ENCODE results near the gene HNRNPLL.

DNA sequence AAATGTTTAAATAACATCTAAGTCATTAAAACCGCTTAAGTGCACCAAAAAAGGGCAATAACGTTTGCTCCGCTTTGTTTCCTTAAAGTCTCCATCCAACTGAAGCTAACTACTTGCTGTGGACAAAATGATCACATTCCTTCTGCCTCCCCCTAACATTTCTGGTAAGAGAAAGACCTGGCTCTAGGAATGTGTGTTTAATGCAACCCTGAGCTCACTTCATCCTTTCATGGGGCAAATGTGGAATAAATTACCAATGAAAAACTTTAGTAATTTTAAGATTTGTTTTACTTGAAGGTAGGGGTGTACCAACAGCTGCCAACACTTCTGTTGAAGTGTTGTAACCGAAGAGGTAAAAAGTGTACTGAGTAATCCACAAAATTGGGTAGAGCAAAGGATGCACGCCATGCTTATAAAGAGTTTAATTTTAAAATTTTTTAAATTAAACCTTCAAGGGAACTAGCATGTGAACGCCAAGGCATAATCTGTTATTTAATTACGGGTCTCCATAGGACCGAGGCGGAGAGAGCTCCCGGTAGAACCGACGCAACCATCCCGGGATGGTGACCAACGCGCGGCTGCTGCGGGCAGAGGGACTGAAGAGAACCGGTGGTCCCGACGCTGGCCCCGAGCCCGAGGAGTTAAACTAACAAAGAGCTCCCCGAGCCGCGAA, 1.1 kb downstream of the HNRNPLL start:
- TF ChIP-seq POLR2A (IDR thresholded peaks at IDR 0.05): no peak
- TF ChIP-seq, protein P1, sequence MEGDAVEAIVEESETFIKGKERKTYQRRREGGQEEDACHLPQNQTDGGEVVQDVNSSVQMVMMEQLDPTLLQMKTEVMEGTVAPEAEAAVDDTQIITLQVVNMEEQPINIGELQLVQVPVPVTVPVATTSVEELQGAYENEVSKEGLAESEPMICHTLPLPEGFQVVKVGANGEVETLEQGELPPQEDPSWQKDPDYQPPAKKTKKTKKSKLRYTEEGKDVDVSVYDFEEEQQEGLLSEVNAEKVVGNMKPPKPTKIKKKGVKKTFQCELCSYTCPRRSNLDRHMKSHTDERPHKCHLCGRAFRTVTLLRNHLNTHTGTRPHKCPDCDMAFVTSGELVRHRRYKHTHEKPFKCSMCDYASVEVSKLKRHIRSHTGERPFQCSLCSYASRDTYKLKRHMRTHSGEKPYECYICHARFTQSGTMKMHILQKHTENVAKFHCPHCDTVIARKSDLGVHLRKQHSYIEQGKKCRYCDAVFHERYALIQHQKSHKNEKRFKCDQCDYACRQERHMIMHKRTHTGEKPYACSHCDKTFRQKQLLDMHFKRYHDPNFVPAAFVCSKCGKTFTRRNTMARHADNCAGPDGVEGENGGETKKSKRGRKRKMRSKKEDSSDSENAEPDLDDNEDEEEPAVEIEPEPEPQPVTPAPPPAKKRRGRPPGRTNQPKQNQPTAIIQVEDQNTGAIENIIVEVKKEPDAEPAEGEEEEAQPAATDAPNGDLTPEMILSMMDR (IDR thresholded peaks at IDR 0.05 in 4 of 5, conservative IDR thresholded peaks at IDR 0.05 in 1 of 5): no peak
